Metanephros (tissue), 1 donor: ENCODE data around the gene YBEY. TPM values are rescaled to one million over a fixed set of nuclear protein-coding genes. Genes with fewer than 3 reads are reported as not detected.

Source experiments
- total RNA-seq: library from RNA; depleted of rRNA; stranded (reverse); fragments of >200 nt; gene quantifications from one replicate; pipeline ENCODE4 v1.2.3, GENCODE V29; 2014

The YBEY gene, protein sequence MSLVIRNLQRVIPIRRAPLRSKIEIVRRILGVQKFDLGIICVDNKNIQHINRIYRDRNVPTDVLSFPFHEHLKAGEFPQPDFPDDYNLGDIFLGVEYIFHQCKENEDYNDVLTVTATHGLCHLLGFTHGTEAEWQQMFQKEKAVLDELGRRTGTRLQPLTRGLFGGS
- 18.6 TPM for total RNA-seq

DNA sequence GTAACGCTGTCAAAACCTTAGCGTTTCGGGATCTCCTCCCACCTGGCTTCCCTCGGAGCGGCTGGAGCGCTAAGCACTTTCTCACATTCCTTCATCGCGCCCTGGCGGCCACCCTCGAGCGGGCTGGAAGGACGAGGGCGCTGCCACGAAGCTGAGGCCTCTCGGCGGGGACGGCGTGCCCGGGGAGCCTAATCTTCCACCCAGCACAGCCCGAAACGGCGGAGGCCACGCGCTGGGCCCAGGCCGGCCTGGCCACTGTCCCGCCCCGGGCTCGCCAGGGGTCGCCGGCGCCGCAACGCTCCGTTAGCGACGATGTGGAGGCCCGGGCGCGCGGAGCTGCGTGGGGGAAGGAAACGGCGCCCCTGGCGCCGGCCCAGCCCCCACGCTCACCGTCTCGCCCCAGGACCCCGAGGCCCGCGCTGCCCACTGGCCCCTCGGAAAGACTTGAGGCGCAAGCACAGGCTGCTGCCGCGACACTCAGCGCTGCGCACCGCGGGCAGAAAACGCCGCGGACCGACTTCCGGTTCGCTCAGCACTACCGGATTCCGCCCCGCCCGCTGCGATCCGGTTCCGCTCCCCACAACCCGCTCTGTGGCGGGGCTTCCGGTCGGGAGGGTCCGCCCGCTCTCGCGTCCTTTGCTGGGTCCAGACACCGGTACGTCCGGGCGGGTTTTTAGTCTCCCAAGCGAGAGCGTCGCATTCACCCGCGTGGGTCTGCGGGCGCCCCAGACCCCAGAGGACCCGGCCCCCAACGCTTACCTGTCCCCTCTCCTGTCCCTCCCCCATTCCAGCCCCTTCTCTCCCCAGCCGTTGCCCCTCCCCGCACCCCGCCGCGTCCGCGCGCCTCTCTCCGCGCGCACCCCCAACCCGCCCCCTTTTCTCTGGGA lies at the start of gene YBEY:
Gene YBEY, plus strand, starts transcription at position 582 of the 887 bp plus-strand sequence. CDS start 572 bp downstream, outside the sequence.

DNA sequence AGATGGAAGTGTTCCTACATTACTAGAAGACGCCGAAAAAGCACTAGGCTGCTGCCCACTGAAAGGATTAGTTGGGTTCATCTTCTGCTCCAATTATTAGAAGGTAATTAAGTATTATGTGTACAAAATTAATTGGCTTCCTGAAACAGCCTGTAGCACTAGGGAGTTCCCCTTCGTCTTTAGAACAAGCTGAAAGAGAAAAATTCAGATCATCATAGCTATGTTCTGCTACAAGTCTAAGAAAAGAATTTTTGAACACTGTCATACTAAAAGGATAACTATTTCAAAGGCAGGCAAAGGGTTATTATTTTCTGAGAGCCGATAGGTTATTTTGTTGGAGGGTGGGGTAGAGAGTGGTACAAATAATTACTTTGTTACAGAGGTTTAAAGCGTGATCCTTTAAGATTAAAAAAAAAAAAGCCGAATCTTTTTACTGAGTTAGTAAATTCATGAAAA lies 908 bp upstream of the YBEY start, which contains the start of gene MCM3AP:
Gene MCM3AP, minus strand, starts transcription at position 406 of the 456 bp plus-strand sequence. Its CDS starts 325 bp downstream, at position 81.

DNA sequence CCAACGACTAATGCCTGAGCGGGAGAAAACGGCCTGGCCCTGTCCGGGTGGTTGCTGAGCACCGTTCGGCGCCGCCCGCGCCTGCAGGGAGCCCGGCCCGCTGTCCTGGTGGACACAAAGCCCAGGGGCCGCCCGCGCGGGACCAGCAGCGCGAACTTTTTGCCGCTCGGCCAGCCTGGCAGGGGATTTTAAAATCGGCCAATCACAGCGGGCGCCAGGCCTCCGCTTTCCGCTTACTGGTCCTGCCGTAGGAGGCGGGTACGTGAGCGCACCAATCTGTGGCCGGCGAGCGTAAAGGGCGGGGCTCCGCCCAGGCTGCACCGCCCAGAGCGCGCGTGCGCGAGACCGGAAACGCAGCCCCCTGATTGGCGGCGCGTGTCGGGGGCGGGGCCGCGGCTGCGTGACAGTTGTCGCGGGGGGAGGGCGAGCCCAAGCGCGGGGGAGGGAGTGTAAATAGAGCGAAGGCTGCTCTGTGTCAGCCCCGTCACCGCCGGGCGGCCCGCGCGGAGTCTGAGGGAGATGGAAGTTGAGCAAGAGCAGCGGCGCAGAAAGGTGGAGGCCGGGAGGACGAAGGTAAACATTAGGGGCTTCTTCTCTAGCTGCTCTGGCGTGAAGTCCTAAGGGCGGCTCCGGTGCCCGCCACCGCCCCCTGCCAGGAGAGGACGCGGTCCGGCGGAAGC lies 37.7 kb downstream of the YBEY start, which contains the start of the genes C21orf58 and PCNT:
Gene C21orf58, minus strand, starts transcription at position 161 of the 680 bp plus-strand sequence. CDS start 1,132 bp downstream, outside the sequence.
Gene PCNT, plus strand, starts transcription at position 447 of the 680 bp plus-strand sequence. Its CDS starts 73 bp downstream, at position 520.

Other genes starting within 250 kb of the YBEY start
- 515 TPM for gene COL6A2, start 188.2 kb upstream of the YBEY start, total RNA-seq
- 23.6 TPM for gene FTCD, start 130.8 kb upstream of the YBEY start, total RNA-seq
- gene SPATC1L, start 101.9 kb upstream of the YBEY start, total RNA-seq, result 12.6 TPM
- 34.7 TPM for gene LSS, start 57.6 kb upstream of the YBEY start, total RNA-seq
- gene MCM3AP, start 731 bp upstream of the YBEY start, total RNA-seq, result 124 TPM
- gene C21orf58, start 37.5 kb downstream of the YBEY start, total RNA-seq, result 10.9 TPM
- 80.9 TPM for gene PCNT, start 37.8 kb downstream of the YBEY start, total RNA-seq
- gene DIP2A, start 172.5 kb downstream of the YBEY start, total RNA-seq, result 51.3 TPM